ENCODE data around the gene RPS3. TPM values are rescaled to one million over a fixed set of nuclear protein-coding genes. Genes with fewer than 3 reads are reported as not detected.

RPS3 gene
- total and polyA plus RNA-seq, 9 of the 15 experiments (the other 6 are each of a cell fraction or from before 2014, with no cell fraction given), result 2,700 to 5,771 (median 3,679) TPM

DNA sequence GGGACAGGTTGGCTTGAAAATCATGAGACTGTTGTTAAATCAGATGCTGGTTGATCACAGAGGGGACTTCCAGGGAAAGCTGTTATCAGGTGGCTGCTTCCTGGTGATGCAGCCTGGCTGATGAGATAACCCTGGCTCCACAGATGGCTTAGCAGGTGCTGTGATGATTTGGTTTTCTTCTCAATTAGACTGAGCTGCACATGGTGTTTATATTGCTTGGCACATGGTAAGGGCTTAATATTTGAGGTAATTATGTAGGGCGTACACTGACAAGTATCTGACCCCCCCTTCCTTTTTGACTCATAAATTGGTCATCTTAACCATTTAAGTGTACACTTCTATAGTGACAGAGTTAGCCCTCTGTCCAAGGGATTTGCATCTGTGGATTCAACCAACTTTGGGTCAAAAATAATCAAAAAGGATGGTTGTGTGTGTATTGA, 7.0 kb downstream of the RPS3 start (continued):
- TF ChIP-seq, protein P1, sequence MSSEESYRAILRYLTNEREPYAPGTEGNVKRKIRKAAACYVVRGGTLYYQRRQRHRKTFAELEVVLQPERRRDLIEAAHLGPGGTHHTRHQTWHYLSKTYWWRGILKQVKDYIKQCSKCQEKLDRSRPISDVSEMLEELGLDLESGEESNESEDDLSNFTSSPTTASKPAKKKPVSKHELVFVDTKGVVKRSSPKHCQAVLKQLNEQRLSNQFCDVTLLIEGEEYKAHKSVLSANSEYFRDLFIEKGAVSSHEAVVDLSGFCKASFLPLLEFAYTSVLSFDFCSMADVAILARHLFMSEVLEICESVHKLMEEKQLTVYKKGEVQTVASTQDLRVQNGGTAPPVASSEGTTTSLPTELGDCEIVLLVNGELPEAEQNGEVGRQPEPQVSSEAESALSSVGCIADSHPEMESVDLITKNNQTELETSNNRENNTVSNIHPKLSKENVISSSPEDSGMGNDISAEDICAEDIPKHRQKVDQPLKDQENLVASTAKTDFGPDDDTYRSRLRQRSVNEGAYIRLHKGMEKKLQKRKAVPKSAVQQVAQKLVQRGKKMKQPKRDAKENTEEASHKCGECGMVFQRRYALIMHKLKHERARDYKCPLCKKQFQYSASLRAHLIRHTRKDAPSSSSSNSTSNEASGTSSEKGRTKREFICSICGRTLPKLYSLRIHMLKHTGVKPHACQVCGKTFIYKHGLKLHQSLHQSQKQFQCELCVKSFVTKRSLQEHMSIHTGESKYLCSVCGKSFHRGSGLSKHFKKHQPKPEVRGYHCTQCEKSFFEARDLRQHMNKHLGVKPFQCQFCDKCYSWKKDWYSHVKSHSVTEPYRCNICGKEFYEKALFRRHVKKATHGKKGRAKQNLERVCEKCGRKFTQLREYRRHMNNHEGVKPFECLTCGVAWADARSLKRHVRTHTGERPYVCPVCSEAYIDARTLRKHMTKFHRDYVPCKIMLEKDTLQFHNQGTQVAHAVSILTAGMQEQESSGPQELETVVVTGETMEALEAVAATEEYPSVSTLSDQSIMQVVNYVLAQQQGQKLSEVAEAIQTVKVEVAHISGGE (CRISPR knock-in tag; IDR thresholded peaks at IDR 0.05), result peak in 1 of 3 experiments; percentile 76; a peak in 2 of 6 replicates
- peak; percentile 66 for TF ChIP-seq PHB2 (IDR thresholded peaks at IDR 0.05; ENCODE audit: low read depth)
- no peak for TF ChIP-seq NR4A1 (CRISPR knock-in tag; IDR thresholded peaks at IDR 0.05)
- peak; percentile 84 for TF ChIP-seq NR4A1 (tag; IDR thresholded peaks at IDR 0.05)
- TF ChIP-seq ZNF274 (IDR thresholded peaks at IDR 0.05; ENCODE audit: borderline replicate concordance, low read depth, low read length), result peak; percentile 60; the same call in 1 of the 2 replicates
- TF ChIP-seq, protein P2, sequence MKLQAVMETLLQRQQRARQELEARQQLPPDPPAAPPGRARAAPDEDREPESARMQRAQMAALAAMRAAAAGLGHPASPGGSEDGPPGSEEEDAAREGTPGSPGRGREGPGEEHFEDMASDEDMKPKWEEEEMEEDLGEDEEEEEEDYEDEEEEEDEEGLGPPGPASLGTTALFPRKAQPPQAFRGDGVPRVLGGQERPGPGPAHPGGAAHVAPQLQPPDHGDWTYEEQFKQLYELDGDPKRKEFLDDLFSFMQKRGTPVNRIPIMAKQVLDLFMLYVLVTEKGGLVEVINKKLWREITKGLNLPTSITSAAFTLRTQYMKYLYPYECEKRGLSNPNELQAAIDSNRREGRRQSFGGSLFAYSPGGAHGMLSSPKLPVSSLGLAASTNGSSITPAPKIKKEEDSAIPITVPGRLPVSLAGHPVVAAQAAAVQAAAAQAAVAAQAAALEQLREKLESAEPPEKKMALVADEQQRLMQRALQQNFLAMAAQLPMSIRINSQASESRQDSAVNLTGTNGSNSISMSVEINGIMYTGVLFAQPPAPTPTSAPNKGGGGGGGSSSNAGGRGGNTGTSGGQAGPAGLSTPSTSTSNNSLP (IDR thresholded peaks at IDR 0.05; ENCODE audit: borderline replicate concordance, low read depth, low read length), result peak; percentile 42; the same call in 1 of the 2 replicates
- TF ChIP-seq JUN (IDR thresholded peaks at IDR 0.05; ENCODE audit: borderline replicate concordance, low read depth, low read length), result 0 out of 2 replicates have a peak, but pooled peaks have one; percentile 45
- TF ChIP-seq JUN (CRISPR knock-in tag; IDR thresholded peaks at IDR 0.05; ENCODE audit: borderline replicate concordance), result no peak
- TF ChIP-seq CAMTA2 (CRISPR knock-in tag; conservative IDR thresholded peaks at IDR 0.05), result no peak
- TF ChIP-seq, protein P3, sequence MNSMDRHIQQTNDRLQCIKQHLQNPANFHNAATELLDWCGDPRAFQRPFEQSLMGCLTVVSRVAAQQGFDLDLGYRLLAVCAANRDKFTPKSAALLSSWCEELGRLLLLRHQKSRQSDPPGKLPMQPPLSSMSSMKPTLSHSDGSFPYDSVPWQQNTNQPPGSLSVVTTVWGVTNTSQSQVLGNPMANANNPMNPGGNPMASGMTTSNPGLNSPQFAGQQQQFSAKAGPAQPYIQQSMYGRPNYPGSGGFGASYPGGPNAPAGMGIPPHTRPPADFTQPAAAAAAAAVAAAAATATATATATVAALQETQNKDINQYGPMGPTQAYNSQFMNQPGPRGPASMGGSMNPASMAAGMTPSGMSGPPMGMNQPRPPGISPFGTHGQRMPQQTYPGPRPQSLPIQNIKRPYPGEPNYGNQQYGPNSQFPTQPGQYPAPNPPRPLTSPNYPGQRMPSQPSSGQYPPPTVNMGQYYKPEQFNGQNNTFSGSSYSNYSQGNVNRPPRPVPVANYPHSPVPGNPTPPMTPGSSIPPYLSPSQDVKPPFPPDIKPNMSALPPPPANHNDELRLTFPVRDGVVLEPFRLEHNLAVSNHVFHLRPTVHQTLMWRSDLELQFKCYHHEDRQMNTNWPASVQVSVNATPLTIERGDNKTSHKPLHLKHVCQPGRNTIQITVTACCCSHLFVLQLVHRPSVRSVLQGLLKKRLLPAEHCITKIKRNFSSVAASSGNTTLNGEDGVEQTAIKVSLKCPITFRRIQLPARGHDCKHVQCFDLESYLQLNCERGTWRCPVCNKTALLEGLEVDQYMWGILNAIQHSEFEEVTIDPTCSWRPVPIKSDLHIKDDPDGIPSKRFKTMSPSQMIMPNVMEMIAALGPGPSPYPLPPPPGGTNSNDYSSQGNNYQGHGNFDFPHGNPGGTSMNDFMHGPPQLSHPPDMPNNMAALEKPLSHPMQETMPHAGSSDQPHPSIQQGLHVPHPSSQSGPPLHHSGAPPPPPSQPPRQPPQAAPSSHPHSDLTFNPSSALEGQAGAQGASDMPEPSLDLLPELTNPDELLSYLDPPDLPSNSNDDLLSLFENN (IDR thresholded peaks at IDR 0.05; ENCODE audit: low read depth in 2 of 2, low read length in 2 of 2), result peak in 1 of 2 experiments; percentile 89; a peak in 2 of 4 replicates
- 0 out of 2 replicates have a peak, but pooled peaks have one; percentile 32 for TF ChIP-seq SP1 (CRISPR knock-in tag; IDR thresholded peaks at IDR 0.05)
- peak; percentile 74; the same call in 1 of the 2 replicates for TF ChIP-seq JUND (IDR thresholded peaks at IDR 0.05; ENCODE audit: borderline replicate concordance, low read depth, low read length)
- peak; percentile 36; the same call in 1 of the 3 replicates for TF ChIP-seq JUND (tag; IDR thresholded peaks at IDR 0.05; ENCODE audit: borderline replicate concordance, low read depth, low read length)
- peak; percentile 78; the same call in 1 of the 2 replicates for TF ChIP-seq ZNF668 (CRISPR knock-in tag; IDR thresholded peaks at IDR 0.05)
- peak; percentile 85; the same call in 1 of the 2 replicates for TF ChIP-seq CC2D1A (IDR thresholded peaks at IDR 0.05)
- peak; percentile 96 for TF ChIP-seq CTBP1 (IDR thresholded peaks at IDR 0.05; ENCODE audit: borderline replicate concordance)
- TF ChIP-seq TAF1 (IDR thresholded peaks at IDR 0.05; ENCODE audit: control insufficient read depth, extremely low read depth, insufficient read depth, low read length, severe bottlenecking), result peak; percentile 19
- no peak for TF ChIP-seq ARHGAP35 (IDR thresholded peaks at IDR 0.05; ENCODE audit: partially characterized antibody)
- peak; percentile 91 for TF ChIP-seq EP300 (IDR thresholded peaks at IDR 0.05; ENCODE audit: low read length)

Data from K562 (cell line).